ENCODE measurements around the gene HOXD9.

HOXD9 gene

DNA sequence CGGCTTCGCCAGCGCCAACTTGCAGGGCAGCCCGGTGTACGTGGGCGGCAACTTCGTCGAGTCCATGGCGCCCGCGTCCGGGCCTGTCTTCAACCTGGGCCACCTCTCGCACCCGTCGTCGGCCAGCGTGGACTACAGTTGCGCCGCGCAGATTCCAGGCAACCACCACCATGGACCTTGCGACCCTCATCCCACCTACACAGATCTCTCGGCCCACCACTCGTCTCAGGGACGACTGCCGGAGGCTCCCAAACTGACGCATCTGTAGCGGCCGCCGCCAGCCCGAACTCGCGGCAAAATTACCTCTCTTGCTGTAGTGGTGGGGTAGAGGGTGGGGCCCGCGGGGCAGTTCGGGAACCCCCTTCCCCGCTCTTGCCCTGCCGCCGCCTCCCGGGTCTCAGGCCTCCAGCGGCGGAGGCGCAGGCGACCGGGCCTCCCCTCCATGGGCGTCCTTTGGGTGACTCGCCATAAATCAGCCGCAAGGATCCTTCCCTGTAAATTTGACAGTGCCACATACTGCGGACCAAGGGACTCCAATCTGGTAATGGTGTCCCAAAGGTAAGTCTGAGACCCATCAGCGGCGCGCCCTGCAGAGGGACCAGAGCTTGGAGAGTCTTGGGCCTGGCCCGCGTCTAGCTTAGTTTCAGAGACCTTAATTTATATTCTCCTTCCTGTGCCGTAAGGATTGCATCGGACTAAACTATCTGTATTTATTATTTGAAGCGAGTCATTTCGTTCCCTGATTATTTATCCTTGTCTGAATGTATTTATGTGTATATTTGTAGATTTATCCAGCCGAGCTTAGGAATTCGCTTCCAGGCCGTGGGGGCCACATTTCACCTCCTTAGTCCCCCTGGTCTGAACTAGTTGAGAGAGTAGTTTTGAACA, 49.7 kb downstream of the HOXD9 start:
- no peak for DNase-seq

DNA sequence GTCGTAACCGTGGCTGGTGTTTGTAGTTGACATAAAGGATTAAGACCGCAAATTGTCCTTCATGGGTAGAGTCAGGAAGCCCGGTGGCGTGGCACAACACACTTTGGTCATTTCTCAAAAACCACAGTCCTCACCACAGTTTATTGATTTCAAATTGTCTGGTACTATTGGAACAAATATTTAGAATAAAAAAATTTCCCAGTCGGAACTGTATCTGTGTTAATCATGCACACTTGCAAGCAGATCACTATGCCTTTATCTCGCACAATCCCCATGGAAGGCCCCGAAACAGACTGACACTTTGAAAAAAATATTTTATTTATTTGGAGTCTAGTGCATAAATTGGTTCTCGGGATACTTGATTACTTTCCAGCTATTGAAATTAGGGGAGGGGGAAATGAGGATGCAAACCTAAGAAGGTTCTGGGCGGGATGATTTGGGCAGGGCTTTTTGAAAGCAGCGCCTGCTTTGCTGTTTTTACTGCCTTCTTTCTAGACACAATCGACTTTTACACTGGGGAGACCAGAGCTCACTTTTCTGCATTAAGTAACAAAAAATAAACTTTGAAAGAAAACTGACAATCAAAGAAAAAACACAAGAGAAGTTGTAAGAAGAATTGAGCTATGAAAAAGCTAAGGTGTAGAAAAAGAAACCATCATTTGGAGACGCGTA, 50.5 kb downstream of the HOXD9 start:
- DNase-seq: no peak

DNA sequence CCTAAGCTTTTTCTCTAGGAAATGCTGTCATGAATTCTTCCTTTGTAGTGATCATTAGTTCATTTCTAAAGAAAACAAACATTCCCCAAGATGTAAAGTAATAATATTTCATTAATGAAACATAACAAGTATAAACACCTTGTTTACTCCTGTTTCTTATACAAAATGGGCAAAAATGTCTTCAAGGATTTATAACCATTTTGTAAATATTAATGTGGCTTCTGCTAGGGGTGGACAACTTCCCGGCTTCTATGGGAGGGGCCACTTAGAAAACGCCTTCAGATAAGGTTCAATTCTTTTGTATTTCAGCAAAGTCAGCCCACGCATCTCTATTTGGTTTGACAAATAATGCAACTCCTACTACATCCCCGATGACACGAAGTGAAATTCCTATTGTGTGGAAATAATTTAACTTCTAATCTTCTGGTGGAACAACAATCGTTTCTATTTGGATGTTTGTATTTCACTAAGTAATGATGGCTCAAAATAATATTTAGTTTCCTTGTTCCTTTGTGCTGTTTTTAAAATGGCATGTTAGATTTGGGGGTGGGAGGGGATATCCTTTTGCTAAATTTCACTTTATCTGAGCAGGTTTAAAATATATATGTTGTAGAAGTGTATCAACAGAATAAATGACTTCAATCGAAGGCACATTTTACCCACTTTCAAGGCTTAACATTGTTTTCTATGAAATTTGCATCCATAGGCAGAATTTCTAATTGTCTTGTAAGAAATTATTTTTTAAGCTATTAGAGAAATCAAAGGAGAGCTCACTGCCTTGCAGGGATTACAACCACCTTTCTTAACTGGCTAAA, 51.3 kb downstream of the HOXD9 start:
- DNase-seq: no peak

DNA sequence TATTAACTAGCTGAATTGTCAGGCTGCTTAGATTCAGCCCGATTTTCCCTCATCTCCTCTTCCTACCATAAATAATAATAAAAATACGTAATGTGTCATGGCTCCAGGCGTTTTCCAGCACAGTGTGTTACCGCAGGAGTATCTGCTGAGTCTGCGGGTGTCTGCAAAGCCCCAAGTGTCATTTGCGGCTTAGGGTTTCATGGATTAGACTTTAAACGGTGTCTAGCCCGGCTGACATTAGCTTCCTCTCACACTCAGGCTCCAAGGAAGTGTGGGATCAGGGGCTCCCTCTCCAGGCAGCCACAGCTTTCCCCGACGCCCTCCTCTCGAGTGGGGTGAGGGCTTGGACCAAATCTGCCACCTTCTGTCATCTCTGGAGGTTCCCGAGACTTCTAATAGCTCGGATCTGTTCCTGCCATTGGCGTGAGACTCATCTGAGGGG, 51.9 kb downstream of the HOXD9 start:
- no peak for DNase-seq

All from activated CD4-positive, alpha-beta T cell treated with anti-CD3 and anti-CD28 coated beads for 4 hours (primary cell).